ENCODE data around the gene INPP4B. TPM values are rescaled to one million over a fixed set of nuclear protein-coding genes. Genes with fewer than 3 reads are reported as not detected.

The INPP4B gene
- total RNA-seq, 1 experiment from 2014 or later, result 41.0 TPM

DNA sequence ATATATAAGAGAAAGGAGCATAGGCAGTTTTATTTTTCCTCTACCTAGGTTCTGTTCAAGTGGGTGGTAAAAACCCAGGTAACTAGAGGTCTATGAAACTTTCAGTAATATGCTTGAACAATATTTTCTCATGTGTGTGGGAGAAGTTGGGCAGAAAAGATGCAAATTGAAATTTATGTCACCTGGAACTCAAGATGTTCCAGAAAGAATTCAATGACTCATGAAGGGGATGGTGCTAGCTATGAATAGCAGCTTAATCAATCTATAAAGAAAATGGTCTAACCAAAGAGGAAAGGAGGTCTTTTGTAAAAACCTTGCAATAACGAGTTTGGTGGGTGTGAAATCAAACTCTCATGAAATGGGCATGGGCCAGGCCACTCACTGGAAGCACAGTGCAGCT lies 263.8 kb downstream of the INPP4B start:
- H3K27me3 ChIP-seq (ENCODE audit: low read length), result no peaks in the 10 kb centered on the region
- no peak overlapping the region for H3K4me2 ChIP-seq (ENCODE audit: low read length)
- ChIA-PET CTCF (no interaction called here), POLR2A (ENCODE audit: unreplicated experiment) (no interaction called here)
- H3K4me1 ChIP-seq (ENCODE audit: insufficient read depth, low read length), result peaks cover 6% of the 10 kb centered on the region; the same call in 1 of the 2 replicates
- no peaks in the 10 kb centered on the region for H4K20me1 ChIP-seq (ENCODE audit: low read length)
- TF ChIP-seq EZH2phosphoT487 (IDR thresholded peaks at IDR 0.05; ENCODE audit: borderline replicate concordance, low read length) (no peak), EZH2 (IDR thresholded peaks at IDR 0.05; ENCODE audit: low read length, unreplicated experiment) (no peak)
- TF ChIP-seq, protein P1, sequence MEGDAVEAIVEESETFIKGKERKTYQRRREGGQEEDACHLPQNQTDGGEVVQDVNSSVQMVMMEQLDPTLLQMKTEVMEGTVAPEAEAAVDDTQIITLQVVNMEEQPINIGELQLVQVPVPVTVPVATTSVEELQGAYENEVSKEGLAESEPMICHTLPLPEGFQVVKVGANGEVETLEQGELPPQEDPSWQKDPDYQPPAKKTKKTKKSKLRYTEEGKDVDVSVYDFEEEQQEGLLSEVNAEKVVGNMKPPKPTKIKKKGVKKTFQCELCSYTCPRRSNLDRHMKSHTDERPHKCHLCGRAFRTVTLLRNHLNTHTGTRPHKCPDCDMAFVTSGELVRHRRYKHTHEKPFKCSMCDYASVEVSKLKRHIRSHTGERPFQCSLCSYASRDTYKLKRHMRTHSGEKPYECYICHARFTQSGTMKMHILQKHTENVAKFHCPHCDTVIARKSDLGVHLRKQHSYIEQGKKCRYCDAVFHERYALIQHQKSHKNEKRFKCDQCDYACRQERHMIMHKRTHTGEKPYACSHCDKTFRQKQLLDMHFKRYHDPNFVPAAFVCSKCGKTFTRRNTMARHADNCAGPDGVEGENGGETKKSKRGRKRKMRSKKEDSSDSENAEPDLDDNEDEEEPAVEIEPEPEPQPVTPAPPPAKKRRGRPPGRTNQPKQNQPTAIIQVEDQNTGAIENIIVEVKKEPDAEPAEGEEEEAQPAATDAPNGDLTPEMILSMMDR (conservative IDR thresholded peaks at IDR 0.05; ENCODE audit: low read depth, low read length), result no peak
- H3K36me3 ChIP-seq (ENCODE audit: low read depth, low read length), result no peaks in the 10 kb centered on the region
- H3K9me2 ChIP-seq (replicated peaks; ENCODE audit: low read length), result no peaks in the 10 kb centered on the region
- peak; percentile 26 for DNase-seq
- no peak overlapping the region for H3K9ac ChIP-seq (ENCODE audit: low read length)
- no peaks in the 10 kb centered on the region for H3F3A ChIP-seq (ENCODE audit: low read length, unreplicated experiment)
- no peaks in the 10 kb centered on the region for H3K9me3 ChIP-seq (ENCODE audit: low read length)
- H3K4me3 ChIP-seq (ENCODE audit: low read length), result no peak overlapping the region
- no peak overlapping the region for H2AFZ ChIP-seq (ENCODE audit: low read length)
- intact Hi-C loops (cut with micrococcal nuclease), result no loop called here
- H3K27ac ChIP-seq (ENCODE audit: low read length), result no peak overlapping the region
- no peak for ATAC-seq
- no peaks in the 10 kb centered on the region for H3K79me2 ChIP-seq (ENCODE audit: low read length)
- BruUV-seq (replicated peaks), result no TSS peak

DNA sequence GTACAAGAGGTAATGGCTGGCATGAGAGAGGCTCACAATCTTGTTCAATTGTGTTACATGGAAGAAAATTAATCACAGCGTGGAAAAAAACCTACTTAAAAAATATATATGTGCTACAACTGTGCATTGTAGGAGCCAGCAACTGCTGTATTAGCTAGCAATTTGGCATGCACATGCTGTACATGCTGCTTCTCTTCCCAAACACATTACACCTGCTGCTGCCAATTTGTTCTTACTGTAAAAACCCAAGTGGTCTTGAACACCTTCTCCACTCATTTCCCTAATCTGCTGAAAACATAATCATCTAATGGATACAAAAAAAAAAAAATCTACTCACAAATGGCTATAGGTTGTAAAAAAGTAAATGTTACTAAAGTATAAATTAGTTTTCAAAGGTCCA lies 264.2 kb downstream of the INPP4B start:
- TF ChIP-seq EZH2 (IDR thresholded peaks at IDR 0.05; ENCODE audit: low read length, unreplicated experiment) (no peak), EZH2phosphoT487 (IDR thresholded peaks at IDR 0.05; ENCODE audit: borderline replicate concordance, low read length) (no peak)
- TF ChIP-seq, protein P1 (conservative IDR thresholded peaks at IDR 0.05; ENCODE audit: low read depth, low read length), result no peak
- H3K36me3 ChIP-seq (ENCODE audit: low read depth, low read length), result no peaks in the 10 kb centered on the region
- peaks cover 6% of the 10 kb centered on the region; the same call in 1 of the 2 replicates for H3K4me1 ChIP-seq (ENCODE audit: insufficient read depth, low read length)
- no peak overlapping the region for H3K9ac ChIP-seq (ENCODE audit: low read length)
- DNase-seq (no peak), ATAC-seq (no peak)
- no peaks in the 10 kb centered on the region for H3K9me3 ChIP-seq (ENCODE audit: low read length)
- intact Hi-C loops (cut with micrococcal nuclease), result no loop called here
- H3K79me2 ChIP-seq (ENCODE audit: low read length), result no peaks in the 10 kb centered on the region
- ChIA-PET POLR2A (ENCODE audit: unreplicated experiment) (no interaction called here), CTCF (no interaction called here)
- no peak overlapping the region for H2AFZ ChIP-seq (ENCODE audit: low read length)
- H3F3A ChIP-seq (ENCODE audit: low read length, unreplicated experiment), result no peaks in the 10 kb centered on the region
- no peaks in the 10 kb centered on the region for H3K9me2 ChIP-seq (replicated peaks; ENCODE audit: low read length)
- H4K20me1 ChIP-seq (ENCODE audit: low read length), result no peaks in the 10 kb centered on the region
- H3K4me2 ChIP-seq (ENCODE audit: low read length), result no peak overlapping the region
- H3K27me3 ChIP-seq (ENCODE audit: low read length), result no peaks in the 10 kb centered on the region
- no peak overlapping the region for H3K4me3 ChIP-seq (ENCODE audit: low read length)
- no peak overlapping the region for H3K27ac ChIP-seq (ENCODE audit: low read length)
- BruUV-seq (replicated peaks), result no TSS peak

GRCh38 chr4:142579443-142579842 lies 266.7 kb downstream of the INPP4B start:
- H2AFZ ChIP-seq (ENCODE audit: low read length), result no peak overlapping the region
- ChIA-PET POLR2A (ENCODE audit: unreplicated experiment) (no interaction called here), CTCF (no interaction called here)
- H3K79me2 ChIP-seq (ENCODE audit: low read length), result no peaks in the 10 kb centered on the region
- no peak overlapping the region for H3K4me3 ChIP-seq (ENCODE audit: low read length)
- H3K27me3 ChIP-seq (ENCODE audit: low read length), result no peaks in the 10 kb centered on the region
- H4K20me1 ChIP-seq (ENCODE audit: low read length), result no peaks in the 10 kb centered on the region
- BruUV-seq (replicated peaks), result no TSS peak
- TF ChIP-seq EZH2phosphoT487 (IDR thresholded peaks at IDR 0.05; ENCODE audit: borderline replicate concordance, low read length), result no peak
- H3K36me3 ChIP-seq (ENCODE audit: low read depth, low read length), result no peaks in the 10 kb centered on the region
- DNase-seq (no peak), ATAC-seq (no peak)
- no peaks in the 10 kb centered on the region for H3F3A ChIP-seq (ENCODE audit: low read length, unreplicated experiment)
- H3K4me1 ChIP-seq (ENCODE audit: insufficient read depth, low read length), result peaks cover 6% of the 10 kb centered on the region; the same call in 1 of the 2 replicates
- intact Hi-C loops (cut with micrococcal nuclease), result no loop called here
- H3K4me2 ChIP-seq (ENCODE audit: low read length), result no peak overlapping the region
- H3K9me3 ChIP-seq (ENCODE audit: low read length), result no peaks in the 10 kb centered on the region
- no peak overlapping the region for H3K27ac ChIP-seq (ENCODE audit: low read length)
- H3K9me2 ChIP-seq (replicated peaks; ENCODE audit: low read length), result no peaks in the 10 kb centered on the region
- H3K9ac ChIP-seq (ENCODE audit: low read length), result no peak overlapping the region

Measured in PC-3 (cell line).